Activated CD4-positive, alpha-beta memory T cell treated with anti-CD3 and anti-CD28 coated beads, Interleukin-2, amount 10 ng/mL, durations not matched to agents 7 days and 5 days (primary cell): ENCODE data around the gene SLC38A10. TPM values are rescaled to one million over a fixed set of nuclear protein-coding genes. Genes with fewer than 3 reads are reported as not detected.

ENCODE experiments used
- CTCF ChIA-PET: fragments of 350-600 bp; sonication (Branson Sonifier 250); formaldehyde crosslinking; loops from one replicate; lab custom pipeline; 2021; ENCODE audit warnings: antibody characterized with exemption, inconsistent platforms; lab: Charles Lee
- POLR2A ChIA-PET: fragments of 350-600 bp; sonication (Branson Sonifier 250); formaldehyde crosslinking; loops from one replicate; lab custom pipeline; 2021; ENCODE audit warnings: antibody characterized with exemption; lab: Charles Lee
- DNase-seq: peaks from one replicate; pipeline ENCODE4 v3.0.0-alpha.2; 2020
- H3K27ac Mint-ChIP-seq: one replicate; pipeline ENCODE4 v1.8.0; 2021; ENCODE audit warnings: mild to moderate bottlenecking, mixed read lengths
- H3K27me3 Mint-ChIP-seq: one replicate; pipeline ENCODE4 v1.8.0; 2021; ENCODE audit warnings: mixed read lengths
- H3K36me3 Mint-ChIP-seq: one replicate; pipeline ENCODE4 v1.8.0; 2021; ENCODE audit warnings: low read depth, mixed read lengths
- H3K4me1 Mint-ChIP-seq: one replicate; pipeline ENCODE4 v1.8.0; 2021; ENCODE audit warnings: mixed read lengths
- H3K4me3 Mint-ChIP-seq: one replicate; pipeline ENCODE4 v1.8.0; 2021; ENCODE audit warnings: mild to moderate bottlenecking, mixed read lengths
- H3K9me3 Mint-ChIP-seq: one replicate; pipeline ENCODE4 v1.8.0; 2021; ENCODE audit warnings: mixed read lengths
- total RNA-seq, 2 experiments: library from RNA; stranded (reverse); gene quantifications; one replicate each; pipeline ENCODE4 v1.2.3, GENCODE V29; 2021

The SLC38A10 gene
- total RNA-seq, 2 experiments from 2014 or later, result 112 to 114 TPM

DNA sequence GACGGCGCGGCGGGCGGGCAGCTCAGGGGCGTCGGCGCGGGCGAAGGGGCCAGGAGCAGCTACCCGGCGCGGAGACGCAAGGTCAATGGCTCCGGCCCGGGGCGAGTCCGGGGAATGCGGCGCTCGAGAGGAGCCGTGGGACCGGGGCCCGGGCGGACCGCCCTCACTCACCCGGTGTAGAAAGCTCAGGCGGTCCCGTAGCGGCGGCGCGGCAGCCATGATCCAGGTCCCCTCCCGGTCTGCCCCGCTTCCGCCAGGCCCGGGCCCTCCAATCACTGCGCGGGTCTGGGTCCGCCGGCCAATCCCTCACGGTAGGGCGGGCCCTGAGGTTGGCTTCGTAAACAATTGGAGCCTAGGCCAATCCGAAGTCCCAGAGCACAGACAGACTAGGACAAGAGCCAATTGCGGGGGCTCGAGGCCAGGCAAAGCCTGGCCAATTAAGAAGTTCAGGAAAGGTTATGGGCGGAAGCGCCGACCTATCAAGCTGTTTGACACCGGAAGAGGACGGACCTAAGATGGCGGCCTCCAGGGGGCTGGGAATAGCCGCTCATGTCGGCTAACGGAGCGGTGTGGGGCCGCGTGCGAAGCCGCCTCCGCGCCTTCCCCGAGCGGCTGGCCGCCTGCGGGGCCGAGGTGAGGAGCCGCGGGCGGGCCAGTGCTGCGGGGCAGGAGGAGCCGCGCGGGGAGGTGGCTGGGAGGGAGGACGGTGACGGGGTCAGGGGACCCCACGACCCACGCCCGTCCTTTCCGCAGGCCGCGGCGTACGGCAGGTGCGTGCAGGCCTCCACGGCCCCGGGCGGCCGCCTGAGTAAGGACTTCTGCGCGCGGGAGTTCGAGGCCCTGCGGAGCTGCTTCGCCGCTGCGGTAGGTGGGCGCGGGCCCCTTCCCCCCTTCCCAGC, 56.0 kb downstream of the SLC38A10 start, which contains the start of the genes NDUFAF8 and TEPSIN:
NDUFAF8 (plus strand) TSS at position 504 of the 899 bp plus-strand sequence; CDS start at position 550, 46 bp downstream.
TEPSIN (minus strand) TSS at position 241 of the 899 bp plus-strand sequence; CDS start at position 219, 22 bp downstream.
- Mint-ChIP-seq H3K27me3 (no peaks in the 10 kb centered on the region), H3K36me3 (peaks cover 13% of the 10 kb centered on the region), H3K4me1 (peaks cover 41% of the 10 kb centered on the region), H3K4me3 (peak within 1 kb of the TSS; percentile 93), H3K27ac (peak within 1 kb of the TSS; percentile 91), H3K9me3 (no peaks in the 10 kb centered on the region)
- DNase-seq, result peak; percentile 97
- POLR2A ChIA-PET, result interaction anchor here (0.7 to 2.6 kb wide), 22 partner anchors 9 to 464 kb away, joined by 3 to 18 read pairs (median 4); partner anchors contain the start of genes ACTG1, CEP131, MRPL12 and SLC38A10
- CTCF ChIA-PET, result interaction anchor here (0.8 to 1.5 kb wide), 8 partner anchors 9 to 246 kb away, joined by 3 to 6 read pairs (median 3); partner anchors contain the start of gene CEP131

DNA sequence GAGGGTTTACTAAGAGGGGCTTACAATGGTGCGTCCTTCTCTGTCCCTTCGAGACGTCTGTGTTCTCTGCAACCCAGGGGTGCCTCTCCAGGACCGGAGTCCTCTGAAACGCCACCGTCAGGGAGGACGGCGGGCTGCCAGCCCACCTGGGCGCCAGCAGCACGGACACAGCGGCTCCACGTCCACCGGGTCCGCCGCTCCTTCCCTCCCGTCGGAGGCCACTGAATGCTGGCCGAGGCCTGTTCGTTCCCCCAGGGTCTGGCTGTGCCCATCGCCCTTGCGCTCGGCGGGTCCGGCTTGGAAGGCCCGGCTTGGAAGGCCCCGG, 56.7 kb downstream of the SLC38A10 start:
- H3K4me1 Mint-ChIP-seq, result peaks cover 41% of the 10 kb centered on the region
- H3K9me3 Mint-ChIP-seq, result no peaks in the 10 kb centered on the region
- peaks cover 13% of the 10 kb centered on the region for H3K36me3 Mint-ChIP-seq
- DNase-seq, result no peak
- H3K27me3 Mint-ChIP-seq, result no peaks in the 10 kb centered on the region
- ChIA-PET CTCF (interaction anchor here (0.8 to 1.5 kb wide), 7 partner anchors 10 to 247 kb away, joined by 3 to 6 read pairs (median 3); partner anchors contain the start of gene CEP131), POLR2A (interaction anchor here (0.7 to 2.6 kb wide), 20 partner anchors 8 to 464 kb away, joined by 3 to 18 read pairs (median 4); partner anchors contain the start of genes ACTG1, CEP131, MRPL12 and SLC38A10)
- no peak overlapping the region for H3K27ac Mint-ChIP-seq
- peak overlapping the region; percentile 84 for H3K4me3 Mint-ChIP-seq

DNA sequence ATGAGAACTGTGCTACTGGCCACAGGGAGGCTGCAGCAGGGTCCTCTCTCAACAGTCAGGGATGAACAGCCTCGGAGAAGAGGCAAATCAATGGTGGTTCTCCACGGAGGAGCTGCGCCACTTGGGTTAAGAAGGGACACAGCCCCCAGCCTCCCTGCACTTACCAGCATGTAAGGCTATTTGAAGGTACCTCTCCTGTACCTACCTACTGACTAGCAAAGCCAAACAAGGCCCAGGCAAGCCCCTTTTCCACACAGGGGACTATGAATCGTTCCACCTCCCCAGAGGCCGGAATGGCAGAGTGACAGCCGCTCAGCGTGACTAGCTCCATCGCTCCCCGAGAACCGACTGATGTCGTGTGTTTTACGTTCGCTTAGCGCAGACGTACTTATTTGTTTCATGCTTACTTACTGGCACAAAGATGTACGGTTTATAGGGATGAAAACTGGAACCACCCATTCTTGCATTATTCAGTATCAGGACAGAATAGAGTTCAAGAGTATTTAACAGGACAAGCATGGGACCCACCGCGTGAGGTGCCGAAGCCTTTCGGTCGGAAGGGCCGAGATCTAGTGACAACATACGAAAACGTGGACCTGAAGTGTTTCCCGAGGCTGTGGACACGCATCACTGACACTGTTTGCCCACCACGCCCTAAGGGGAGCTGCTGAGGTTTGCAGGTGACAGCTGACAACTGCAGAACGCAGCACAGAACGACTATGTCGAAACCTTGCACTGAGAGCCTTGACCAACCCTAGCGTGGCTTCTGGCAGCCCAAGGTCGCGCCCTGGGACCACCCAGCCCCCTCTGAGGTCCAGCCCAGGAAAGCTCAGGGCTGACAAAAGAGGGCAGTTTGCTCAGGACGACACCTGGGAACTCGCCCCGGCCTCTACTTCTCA, 57.3 kb downstream of the SLC38A10 start:
- Mint-ChIP-seq H3K27ac (peak overlapping the region; percentile 54), H3K27me3 (no peaks in the 10 kb centered on the region), H3K36me3 (peaks cover 13% of the 10 kb centered on the region), H3K4me1 (peaks cover 41% of the 10 kb centered on the region), H3K9me3 (no peaks in the 10 kb centered on the region), H3K4me3 (peak overlapping the region; percentile 84)
- ChIA-PET CTCF (interaction anchor here (0.8 to 1.5 kb wide), 5 partner anchors 11 to 247 kb away, joined by 3 to 6 read pairs (median 3); no protein-coding TSS in a partner anchor), POLR2A (interaction anchor here (1.0 to 2.9 kb wide), 14 partner anchors 8 to 465 kb away, joined by 3 to 18 read pairs (median 6); partner anchors contain the start of genes CEP131, MRPL12 and SLC38A10)
- DNase-seq, result no peak

DNA sequence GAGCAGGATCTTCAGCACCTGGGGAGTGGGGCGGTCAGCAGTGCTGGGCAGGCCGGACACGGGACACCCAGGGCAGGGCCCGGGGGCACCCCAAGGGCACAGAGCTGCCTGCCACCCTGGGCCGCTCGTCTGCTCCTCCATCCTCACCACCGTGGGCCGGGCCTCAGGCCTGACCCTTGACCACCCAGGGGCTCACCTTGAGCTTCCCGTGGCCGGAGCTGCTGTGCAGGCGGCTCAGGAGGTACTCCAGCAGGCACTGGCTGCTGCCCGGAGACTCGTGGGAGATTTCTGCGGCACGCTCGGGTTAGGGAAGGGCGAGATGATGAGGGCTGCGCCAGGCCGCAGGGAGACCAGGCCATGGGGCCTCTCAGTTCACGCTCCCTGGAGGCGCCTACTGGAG, 58.3 kb downstream of the SLC38A10 start:
- Mint-ChIP-seq H3K27me3 (no peaks in the 10 kb centered on the region), H3K36me3 (peaks cover 10% of the 10 kb centered on the region), H3K9me3 (no peaks in the 10 kb centered on the region), H3K4me1 (peaks cover 36% of the 10 kb centered on the region), H3K27ac (no peak overlapping the region), H3K4me3 (no peak overlapping the region)
- DNase-seq, result no peak
- ChIA-PET CTCF (no interaction called here), POLR2A (interaction anchor here (1.4 to 2.9 kb wide), 2 partner anchors 10 to 14 kb away, joined by 5 to 7 read pairs; partner anchors contain the start of gene CEP131)

- no peak overlapping the region for H3K4me3 Mint-ChIP-seq
- ChIA-PET POLR2A (interaction anchor here (2.9 kb wide), 1 partner anchor 9 kb away, joined by 7 read pairs; no protein-coding TSS in a partner anchor), CTCF (no interaction called here)
- H3K9me3 Mint-ChIP-seq, result no peaks in the 10 kb centered on the region
- DNase-seq, result no peak
- H3K4me1 Mint-ChIP-seq, result peaks cover 29% of the 10 kb centered on the region
- no peaks in the 10 kb centered on the region for H3K27me3 Mint-ChIP-seq
- no peak overlapping the region for H3K27ac Mint-ChIP-seq
- H3K36me3 Mint-ChIP-seq, result peaks cover 8% of the 10 kb centered on the region
These were observed 59.0 kb downstream of the SLC38A10 start for GRCh38 chr17:81235822-81236740.

DNA sequence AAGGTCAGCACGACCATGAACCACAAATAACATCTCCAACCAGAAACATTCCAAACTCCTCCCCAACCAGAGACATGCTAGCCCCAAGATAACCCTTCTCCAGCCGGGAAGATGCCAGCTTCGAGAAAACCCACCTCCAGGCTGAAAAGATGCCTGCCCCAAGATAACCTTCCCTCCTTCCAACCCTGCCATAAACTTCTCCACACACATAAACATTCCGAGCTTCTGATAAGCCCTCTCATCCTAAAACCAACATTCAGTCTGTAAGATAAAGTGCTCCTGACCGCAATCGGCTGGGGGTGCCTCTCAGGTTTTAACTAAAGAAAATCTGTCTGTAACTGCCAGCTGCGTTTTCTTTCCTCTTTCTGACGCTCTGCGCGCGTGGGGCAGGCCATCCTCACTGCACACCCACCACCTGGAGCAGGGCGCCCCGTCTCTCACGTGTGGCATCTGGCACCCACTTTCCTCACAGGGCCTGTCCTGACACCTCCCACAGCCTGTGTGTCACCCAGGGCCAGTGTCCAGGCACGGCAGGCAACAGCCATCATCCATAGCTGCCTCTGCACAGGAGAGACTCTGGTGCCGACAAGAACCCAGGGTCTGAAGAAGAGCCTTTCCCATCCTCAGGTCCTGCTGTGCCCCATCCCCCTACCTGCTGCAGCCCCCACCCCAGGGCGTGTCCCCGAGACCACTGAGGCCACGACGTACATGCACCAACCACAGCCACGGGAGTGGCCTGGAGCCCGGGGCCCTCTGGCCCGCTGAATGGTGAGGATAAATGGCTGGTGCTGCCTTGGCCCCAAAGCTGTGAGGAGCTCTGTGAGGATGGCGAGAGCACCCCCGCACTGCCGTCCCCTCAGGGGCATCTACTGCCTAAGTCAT, 59.9 kb downstream of the SLC38A10 start:
- POLR2A ChIA-PET, result interaction anchor here (1.4 to 2.9 kb wide), 2 partner anchors 9 to 274 kb away, joined by 3 to 7 read pairs; no protein-coding TSS in a partner anchor
- no peak for DNase-seq
- no peak overlapping the region for H3K27ac Mint-ChIP-seq
- H3K4me3 Mint-ChIP-seq, result no peak overlapping the region
- H3K36me3 Mint-ChIP-seq, result peaks cover 14% of the 10 kb centered on the region
- CTCF ChIA-PET, result no interaction called here
- no peaks in the 10 kb centered on the region for H3K27me3 Mint-ChIP-seq
- no peaks in the 10 kb centered on the region for H3K9me3 Mint-ChIP-seq
- peaks cover 21% of the 10 kb centered on the region for H3K4me1 Mint-ChIP-seq

GRCh38 chr17:81234506-81234855, 60.6 kb downstream of the SLC38A10 start:
- ChIA-PET POLR2A (interaction anchor here (1.4 kb wide), 1 partner anchor 275 kb away, joined by 3 read pairs; no protein-coding TSS in a partner anchor), CTCF (no interaction called here)
- Mint-ChIP-seq H3K27me3 (no peaks in the 10 kb centered on the region), H3K36me3 (peaks cover 21% of the 10 kb centered on the region), H3K4me3 (no peak overlapping the region), H3K27ac (no peak overlapping the region), H3K9me3 (no peaks in the 10 kb centered on the region), H3K4me1 (peaks cover 21% of the 10 kb centered on the region)
- no peak for DNase-seq

DNA sequence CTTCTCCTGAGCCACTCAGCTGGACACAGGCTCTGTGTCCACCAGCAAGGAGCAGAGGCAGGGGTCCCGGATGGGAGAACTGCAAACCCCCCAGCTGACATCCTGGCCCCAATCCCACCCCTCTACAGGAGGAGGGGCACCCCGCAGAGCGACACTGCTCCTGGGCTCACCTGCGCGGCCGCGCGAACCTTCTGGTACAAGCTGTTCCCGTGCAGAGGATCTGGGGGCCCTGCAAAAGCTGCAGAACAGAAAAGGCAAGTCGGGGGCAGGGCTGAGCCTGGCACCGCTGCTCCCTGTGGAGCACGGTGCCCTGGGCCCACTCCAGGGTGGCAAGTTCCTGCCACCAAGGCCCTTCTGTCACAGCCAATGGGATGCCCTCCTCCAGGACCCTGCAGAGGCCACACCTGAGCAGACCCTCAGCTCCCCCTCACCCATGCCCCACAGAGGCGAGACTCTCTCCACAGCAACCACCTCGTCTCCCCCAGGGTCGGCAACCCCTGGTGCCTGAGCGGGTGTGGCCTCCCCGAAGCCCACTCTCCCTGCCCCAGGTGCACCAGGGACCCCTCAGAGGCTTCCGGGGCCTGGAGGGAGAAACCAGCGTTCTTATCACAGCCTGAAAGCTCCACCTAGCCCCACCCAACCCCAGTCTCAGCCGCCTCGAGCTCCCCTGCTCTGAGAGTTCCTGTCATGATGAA, 61.1 kb downstream of the SLC38A10 start:
- no peaks in the 10 kb centered on the region for H3K9me3 Mint-ChIP-seq
- CTCF ChIA-PET, result no interaction called here
- POLR2A ChIA-PET, result interaction anchor here (1.4 kb wide), 1 partner anchor 275 kb away, joined by 3 read pairs; no protein-coding TSS in a partner anchor
- no peak for DNase-seq
- H3K4me3 Mint-ChIP-seq, result no peak overlapping the region
- H3K4me1 Mint-ChIP-seq, result peaks cover 21% of the 10 kb centered on the region
- no peak overlapping the region for H3K27ac Mint-ChIP-seq
- no peaks in the 10 kb centered on the region for H3K27me3 Mint-ChIP-seq
- H3K36me3 Mint-ChIP-seq, result peaks cover 21% of the 10 kb centered on the region

GRCh38 chr17:81233316-81233715, 61.8 kb downstream of the SLC38A10 start:
- Mint-ChIP-seq H3K4me3 (no peak overlapping the region), H3K36me3 (peaks cover 23% of the 10 kb centered on the region), H3K27me3 (no peaks in the 10 kb centered on the region), H3K4me1 (peaks cover 21% of the 10 kb centered on the region), H3K9me3 (no peaks in the 10 kb centered on the region), H3K27ac (no peak overlapping the region)
- CTCF ChIA-PET, result no interaction called here
- POLR2A ChIA-PET, result no interaction called here
- no peak for DNase-seq

GRCh38 chr17:81232616-81233241, 62.4 kb downstream of the SLC38A10 start:
- no peak overlapping the region for H3K4me3 Mint-ChIP-seq
- H3K4me1 Mint-ChIP-seq, result peaks cover 20% of the 10 kb centered on the region
- no peak overlapping the region for H3K27ac Mint-ChIP-seq
- ChIA-PET POLR2A (no interaction called here), CTCF (no interaction called here)
- peaks cover 29% of the 10 kb centered on the region for H3K36me3 Mint-ChIP-seq
- no peak for DNase-seq
- H3K9me3 Mint-ChIP-seq, result no peaks in the 10 kb centered on the region
- H3K27me3 Mint-ChIP-seq, result no peaks in the 10 kb centered on the region
